ENCODE measurements around the gene CDH24. TPM values are rescaled to one million over a fixed set of nuclear protein-coding genes. Genes with fewer than 3 reads are reported as not detected.

Gene CDH24
- total and polyA plus RNA-seq, 2 of the 13 experiments (the other 11 are each of a cell fraction or from before 2014, with no cell fraction given) = 0.69 to 0.99 TPM

DNA sequence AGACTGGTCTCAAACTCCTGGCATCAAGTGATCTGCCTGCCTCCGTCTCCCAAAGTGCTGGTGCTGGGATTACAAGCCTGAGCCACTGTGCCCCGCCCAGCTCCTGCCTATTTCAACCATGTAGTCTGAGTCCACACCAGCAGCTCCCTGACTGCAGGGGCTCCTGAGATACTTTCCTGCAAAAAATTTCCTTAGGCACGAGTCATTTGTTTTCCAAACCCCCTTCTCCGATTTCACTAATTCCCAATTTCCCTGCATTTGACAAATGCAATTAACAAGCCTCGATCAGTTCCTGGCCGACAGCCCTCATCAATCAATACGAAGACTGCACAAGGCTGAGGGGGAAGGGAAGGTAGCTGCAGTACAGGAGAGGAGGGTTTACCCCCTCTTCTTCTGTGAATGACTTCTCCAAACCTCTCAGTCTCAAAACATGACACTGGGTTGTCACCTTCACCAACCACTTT is 32.7 kb downstream of the CDH24 start (continued):
- TF ChIP-seq CBX5 (CRISPR knock-in tag; IDR thresholded peaks at IDR 0.05; ENCODE audit: borderline replicate concordance) = 0 out of 2 replicates have a peak, but pooled peaks have one; percentile 12
- TF ChIP-seq EP300 (IDR thresholded peaks at IDR 0.05; ENCODE audit: low read depth in 2 of 2, low read length in 2 of 2) = no peak
- 0 out of 2 replicates have a peak, but pooled peaks have one; percentile 21 for TF ChIP-seq EP300 (CRISPR knock-in tag; IDR thresholded peaks at IDR 0.05; ENCODE audit: borderline replicate concordance)
- peak; percentile 41 for TF ChIP-seq AGO2 (optimal IDR thresholded peaks at IDR 0.05; ENCODE audit: low read depth, low read length)
- TF ChIP-seq, protein P1, sequence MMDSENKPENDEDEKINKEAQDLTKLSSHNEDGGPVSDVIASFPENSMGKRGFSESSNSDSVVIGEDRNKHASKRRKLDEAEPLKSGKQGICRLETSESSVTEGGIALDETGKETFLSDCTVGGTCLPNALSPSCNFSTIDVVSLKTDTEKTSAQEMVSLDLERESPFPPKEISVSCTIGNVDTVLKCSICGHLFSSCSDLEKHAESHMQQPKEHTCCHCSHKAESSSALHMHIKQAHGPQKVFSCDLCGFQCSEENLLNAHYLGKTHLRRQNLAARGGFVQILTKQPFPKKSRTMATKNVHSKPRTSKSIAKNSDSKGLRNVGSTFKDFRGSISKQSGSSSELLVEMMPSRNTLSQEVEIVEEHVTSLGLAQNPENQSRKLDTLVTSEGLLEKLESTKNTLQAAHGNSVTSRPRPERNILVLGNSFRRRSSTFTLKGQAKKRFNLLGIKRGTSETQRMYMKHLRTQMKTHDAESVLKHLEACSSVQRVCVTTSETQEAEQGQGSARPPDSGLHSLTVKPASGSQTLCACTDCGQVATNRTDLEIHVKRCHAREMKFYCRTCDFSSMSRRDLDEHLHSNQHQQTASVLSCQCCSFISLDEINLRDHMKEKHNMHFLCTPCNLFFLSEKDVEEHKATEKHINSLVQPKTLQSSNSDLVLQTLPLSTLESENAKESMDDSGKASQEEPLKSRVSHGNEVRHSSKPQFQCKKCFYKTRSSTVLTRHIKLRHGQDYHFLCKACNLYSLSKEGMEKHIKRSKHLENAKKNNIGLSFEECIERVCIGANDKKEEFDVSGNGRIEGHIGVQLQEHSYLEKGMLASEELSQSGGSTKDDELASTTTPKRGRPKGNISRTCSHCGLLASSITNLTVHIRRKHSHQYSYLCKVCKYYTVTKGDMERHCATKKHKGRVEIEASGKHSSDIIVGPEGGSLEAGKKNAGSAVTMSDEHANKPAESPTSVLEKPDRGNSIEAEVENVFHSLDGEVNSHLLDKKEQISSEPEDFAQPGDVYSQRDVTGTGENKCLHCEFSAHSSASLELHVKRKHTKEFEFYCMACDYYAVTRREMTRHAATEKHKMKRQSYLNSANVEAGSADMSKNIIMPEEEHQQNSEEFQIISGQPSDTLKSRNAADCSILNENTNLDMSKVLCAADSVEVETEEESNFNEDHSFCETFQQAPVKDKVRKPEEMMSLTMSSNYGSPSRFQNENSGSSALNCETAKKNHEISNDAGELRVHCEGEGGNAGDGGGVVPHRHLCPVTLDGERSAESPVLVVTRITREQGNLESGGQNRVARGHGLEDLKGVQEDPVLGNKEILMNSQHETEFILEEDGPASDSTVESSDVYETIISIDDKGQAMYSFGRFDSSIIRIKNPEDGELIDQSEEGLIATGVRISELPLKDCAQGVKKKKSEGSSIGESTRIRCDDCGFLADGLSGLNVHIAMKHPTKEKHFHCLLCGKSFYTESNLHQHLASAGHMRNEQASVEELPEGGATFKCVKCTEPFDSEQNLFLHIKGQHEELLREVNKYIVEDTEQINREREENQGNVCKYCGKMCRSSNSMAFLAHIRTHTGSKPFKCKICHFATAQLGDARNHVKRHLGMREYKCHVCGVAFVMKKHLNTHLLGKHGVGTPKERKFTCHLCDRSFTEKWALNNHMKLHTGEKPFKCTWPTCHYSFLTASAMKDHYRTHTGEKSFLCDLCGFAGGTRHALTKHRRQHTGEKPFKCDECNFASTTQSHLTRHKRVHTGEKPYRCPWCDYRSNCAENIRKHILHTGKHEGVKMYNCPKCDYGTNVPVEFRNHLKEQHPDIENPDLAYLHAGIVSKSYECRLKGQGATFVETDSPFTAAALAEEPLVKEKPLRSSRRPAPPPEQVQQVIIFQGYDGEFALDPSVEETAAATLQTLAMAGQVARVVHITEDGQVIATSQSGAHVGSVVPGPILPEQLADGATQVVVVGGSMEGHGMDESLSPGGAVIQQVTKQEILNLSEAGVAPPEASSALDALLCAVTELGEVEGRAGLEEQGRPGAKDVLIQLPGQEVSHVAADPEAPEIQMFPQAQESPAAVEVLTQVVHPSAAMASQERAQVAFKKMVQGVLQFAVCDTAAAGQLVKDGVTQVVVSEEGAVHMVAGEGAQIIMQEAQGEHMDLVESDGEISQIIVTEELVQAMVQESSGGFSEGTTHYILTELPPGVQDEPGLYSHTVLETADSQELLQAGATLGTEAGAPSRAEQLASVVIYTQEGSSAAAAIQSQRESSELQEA (CRISPR knock-in tag; IDR thresholded peaks at IDR 0.05; ENCODE audit: not compliant biosample characterization) = peak; percentile 10
- TF ChIP-seq RBFOX2 (IDR thresholded peaks at IDR 0.05; ENCODE audit: low read depth, low read length) = peak; percentile 51
- 0 out of 2 replicates have a peak, but pooled peaks have one; percentile 47 for TF ChIP-seq TOPORS (CRISPR knock-in tag; IDR thresholded peaks at IDR 0.05)
- TF ChIP-seq, protein P2, sequence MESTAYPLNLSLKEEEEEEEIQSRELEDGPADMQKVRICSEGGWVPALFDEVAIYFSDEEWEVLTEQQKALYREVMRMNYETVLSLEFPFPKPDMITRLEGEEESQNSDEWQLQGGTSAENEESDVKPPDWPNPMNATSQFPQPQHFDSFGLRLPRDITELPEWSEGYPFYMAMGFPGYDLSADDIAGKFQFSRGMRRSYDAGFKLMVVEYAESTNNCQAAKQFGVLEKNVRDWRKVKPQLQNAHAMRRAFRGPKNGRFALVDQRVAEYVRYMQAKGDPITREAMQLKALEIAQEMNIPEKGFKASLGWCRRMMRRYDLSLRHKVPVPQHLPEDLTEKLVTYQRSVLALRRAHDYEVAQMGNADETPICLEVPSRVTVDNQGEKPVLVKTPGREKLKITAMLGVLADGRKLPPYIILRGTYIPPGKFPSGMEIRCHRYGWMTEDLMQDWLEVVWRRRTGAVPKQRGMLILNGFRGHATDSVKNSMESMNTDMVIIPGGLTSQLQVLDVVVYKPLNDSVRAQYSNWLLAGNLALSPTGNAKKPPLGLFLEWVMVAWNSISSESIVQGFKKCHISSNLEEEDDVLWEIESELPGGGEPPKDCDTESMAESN (CRISPR knock-in tag; conservative IDR thresholded peaks at IDR 0.05) = no peak
- TF ChIP-seq ZNF496 (CRISPR knock-in tag; IDR thresholded peaks at IDR 0.05; ENCODE audit: insufficient replicate concordance) = no peak
- no peak for TF ChIP-seq ZEB1 (IDR thresholded peaks at IDR 0.05; ENCODE audit: insufficient replicate concordance, low read depth)
- TF ChIP-seq MEIS1 (CRISPR knock-in tag; IDR thresholded peaks at IDR 0.05; ENCODE audit: borderline replicate concordance) = no peak
- TF ChIP-seq, protein P3, sequence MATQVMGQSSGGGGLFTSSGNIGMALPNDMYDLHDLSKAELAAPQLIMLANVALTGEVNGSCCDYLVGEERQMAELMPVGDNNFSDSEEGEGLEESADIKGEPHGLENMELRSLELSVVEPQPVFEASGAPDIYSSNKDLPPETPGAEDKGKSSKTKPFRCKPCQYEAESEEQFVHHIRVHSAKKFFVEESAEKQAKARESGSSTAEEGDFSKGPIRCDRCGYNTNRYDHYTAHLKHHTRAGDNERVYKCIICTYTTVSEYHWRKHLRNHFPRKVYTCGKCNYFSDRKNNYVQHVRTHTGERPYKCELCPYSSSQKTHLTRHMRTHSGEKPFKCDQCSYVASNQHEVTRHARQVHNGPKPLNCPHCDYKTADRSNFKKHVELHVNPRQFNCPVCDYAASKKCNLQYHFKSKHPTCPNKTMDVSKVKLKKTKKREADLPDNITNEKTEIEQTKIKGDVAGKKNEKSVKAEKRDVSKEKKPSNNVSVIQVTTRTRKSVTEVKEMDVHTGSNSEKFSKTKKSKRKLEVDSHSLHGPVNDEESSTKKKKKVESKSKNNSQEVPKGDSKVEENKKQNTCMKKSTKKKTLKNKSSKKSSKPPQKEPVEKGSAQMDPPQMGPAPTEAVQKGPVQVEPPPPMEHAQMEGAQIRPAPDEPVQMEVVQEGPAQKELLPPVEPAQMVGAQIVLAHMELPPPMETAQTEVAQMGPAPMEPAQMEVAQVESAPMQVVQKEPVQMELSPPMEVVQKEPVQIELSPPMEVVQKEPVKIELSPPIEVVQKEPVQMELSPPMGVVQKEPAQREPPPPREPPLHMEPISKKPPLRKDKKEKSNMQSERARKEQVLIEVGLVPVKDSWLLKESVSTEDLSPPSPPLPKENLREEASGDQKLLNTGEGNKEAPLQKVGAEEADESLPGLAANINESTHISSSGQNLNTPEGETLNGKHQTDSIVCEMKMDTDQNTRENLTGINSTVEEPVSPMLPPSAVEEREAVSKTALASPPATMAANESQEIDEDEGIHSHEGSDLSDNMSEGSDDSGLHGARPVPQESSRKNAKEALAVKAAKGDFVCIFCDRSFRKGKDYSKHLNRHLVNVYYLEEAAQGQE (IDR thresholded peaks at IDR 0.05; ENCODE audit: borderline replicate concordance in 1 of 2, low read depth in 1 of 2, low read length in 2 of 2) = no peak
- TF ChIP-seq FOSL1 (CRISPR knock-in tag; IDR thresholded peaks at IDR 0.05; ENCODE audit: borderline replicate concordance) = 0 out of 2 replicates have a peak, but pooled peaks have one; percentile 13
- TF ChIP-seq, protein P4, sequence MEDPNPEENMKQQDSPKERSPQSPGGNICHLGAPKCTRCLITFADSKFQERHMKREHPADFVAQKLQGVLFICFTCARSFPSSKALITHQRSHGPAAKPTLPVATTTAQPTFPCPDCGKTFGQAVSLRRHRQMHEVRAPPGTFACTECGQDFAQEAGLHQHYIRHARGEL (CRISPR knock-in tag; IDR thresholded peaks at IDR 0.05) = no peak
- no peak for TF ChIP-seq ZNF343 (CRISPR knock-in tag; IDR thresholded peaks at IDR 0.05)
